AG04450 (cell line): ENCODE measurements around the gene GRM2. TPM values are rescaled to one million over a fixed set of nuclear protein-coding genes. Genes with fewer than 3 reads are reported as not detected.

Source experiments
- CTCF ChIA-PET: fragments of 300-600, 350-600 bp; formaldehyde crosslinking; extraction: SDS; loops from one replicate; lab custom pipeline; 2022; ENCODE audit warnings: antibody characterized with exemption, inconsistent platforms; lab: Charles Lee
- POLR2A ChIA-PET: fragments of 350-600 bp; formaldehyde crosslinking; extraction: SDS; loops from one replicate; lab custom pipeline; 2021; ENCODE audit warnings: antibody characterized with exemption, inconsistent platforms; lab: Yijun Ruan, JAX
- DNase-seq: peaks from one replicate; pipeline ENCODE4 v3.0.0-alpha.2; 2011; ENCODE audit warnings: low read depth, low spot score
- H3K27ac ChIP-seq: one replicate; pipeline ENCODE4 v1.5.1; 2012; ENCODE audit warnings: low read depth, low read length, control low read depth
- H3K27me3 ChIP-seq: one replicate; pipeline ENCODE4 v1.6.0; 2012; ENCODE audit warnings: low read length; ENCODE audit not compliant: control insufficient read depth, insufficient read depth
- H3K4me3 ChIP-seq: 2 replicates; pipeline ENCODE4 v1.5.1; 2011; ENCODE audit warnings: mild to moderate bottlenecking, low read depth, low read length, control low read depth
- H3K9me3 ChIP-seq: 2 replicates; pipeline ENCODE4 v1.5.1; 2012; ENCODE audit warnings: low read length; ENCODE audit not compliant: control insufficient read depth, insufficient read depth
- CTCF ChIP-seq: IDR thresholded peaks from 2 replicates; pipeline ENCODE4 v1.5.1; 2011; ENCODE audit warnings: low read depth, low read length, control low read depth, inconsistent platforms
- polyA plus RNA-seq: library from polyadenylated mRNA; depleted of rRNA; stranded (reverse); fragments of >200 nt; gene quantifications from 2 replicates; pipeline ENCODE4 v1.2.3, GENCODE V29; 2011

GRM2 gene
- polyA plus RNA-seq, 1 experiment, result not detected

- ChIA-PET POLR2A (interaction anchor here (0.6 kb wide), 1 partner anchor 207 kb away, joined by 3 read pairs; the partner anchor contains the start of gene DCAF1), CTCF (interaction anchor here (1.4 to 1.8 kb wide), 2 partner anchors 13 to 24 kb away, joined by 3 read pairs; no protein-coding TSS in a partner anchor)
- H3K9me3 ChIP-seq, result no peaks in the 10 kb centered on the region; the same call in 1 of the 2 replicates
- peaks cover 19% of the 10 kb centered on the region for H3K27me3 ChIP-seq
- no peak for DNase-seq
- no peak overlapping the region for H3K4me3 ChIP-seq
- TF ChIP-seq CTCF, result no peak
- H3K27ac ChIP-seq, result no peak overlapping the region
These were observed 815 bp upstream of the GRM2 start for GRCh38 chr3:51706021-51706485.

- CTCF ChIA-PET, result no interaction called here
- POLR2A ChIA-PET, result no interaction called here
- Histone ChIP-seq H3K4me3 (no peak overlapping the region), H3K27ac (no peak overlapping the region), H3K27me3 (peaks cover 21% of the 10 kb centered on the region), H3K9me3 (no peaks in the 10 kb centered on the region; the same call in 1 of the 2 replicates)
- no peak for DNase-seq
- TF ChIP-seq CTCF, result no peak
These were observed 1.5 kb downstream of the GRM2 start for GRCh38 chr3:51708216-51708845.

- no peak for DNase-seq
- Histone ChIP-seq H3K9me3 (no peaks in the 10 kb centered on the region; the same call in 1 of the 2 replicates), H3K4me3 (no peak overlapping the region), H3K27ac (no peak overlapping the region), H3K27me3 (peaks cover 21% of the 10 kb centered on the region)
- ChIA-PET POLR2A (no interaction called here), CTCF (no interaction called here)
- TF ChIP-seq CTCF, result no peak
These were observed 2.1 kb downstream of the GRM2 start for GRCh38 chr3:51709004-51709420.

- no peak for DNase-seq
- Histone ChIP-seq H3K27me3 (peaks cover 21% of the 10 kb centered on the region), H3K27ac (no peak overlapping the region), H3K9me3 (no peaks in the 10 kb centered on the region; the same call in 1 of the 2 replicates), H3K4me3 (no peak overlapping the region)
- no peak for TF ChIP-seq CTCF
- ChIA-PET CTCF (interaction anchor here (0.6 kb wide), 1 partner anchor 91 kb away, joined by 3 read pairs; no protein-coding TSS in a partner anchor), POLR2A (no interaction called here)
These were observed 2.8 kb downstream of the GRM2 start for GRCh38 chr3:51709675-51710074.

GRCh38 chr3:51710631-51711351 is 3.9 kb downstream of the GRM2 start:
- POLR2A ChIA-PET, result no interaction called here
- CTCF ChIA-PET, result interaction anchor here (1.5 kb wide), 1 partner anchor 90 kb away, joined by 9 read pairs; no protein-coding TSS in a partner anchor
- DNase-seq, result no peak
- H3K27ac ChIP-seq, result no peak overlapping the region
- peaks cover 21% of the 10 kb centered on the region for H3K27me3 ChIP-seq
- no peak for TF ChIP-seq CTCF
- H3K9me3 ChIP-seq, result no peaks in the 10 kb centered on the region; the same call in 1 of the 2 replicates
- no peak overlapping the region for H3K4me3 ChIP-seq
